Measurements from ENCODE around the gene TTC39B.
"Not testable (repeated sequence)": the region's sequence is repeated elsewhere in the genome, so short reads cannot be mapped to it uniquely, and the experiment has no call there.

Gene TTC39B

GRCh38 chr9:15306757-15307522, at the start of gene TTC39B:
TSS of gene TTC39B (minus strand) at chr9:15307216. CDS start at chr9:15307125, 91 bp downstream.
- peak; percentile 92 to 98 for DNase-seq

- no peak for DNase-seq
Observed at GRCh38 chr9:15355669-15356068, 48.7 kb upstream of the TTC39B start.

- DNase-seq, result no peak
Observed at GRCh38 chr9:15354713-15355112, 47.7 kb upstream of the TTC39B start.

- DNase-seq, result no peak
Observed at GRCh38 chr9:15353892-15354291, 46.9 kb upstream of the TTC39B start.

- DNase-seq, result no peak
Observed at GRCh38 chr9:15352306-15352705, 45.3 kb upstream of the TTC39B start.

- no peak for DNase-seq
Observed at GRCh38 chr9:15349892-15350761, 43.1 kb upstream of the TTC39B start.

GRCh38 chr9:15346837-15347236, 39.8 kb upstream of the TTC39B start:
- no peak for DNase-seq

GRCh38 chr9:15344191-15344590, 37.2 kb upstream of the TTC39B start:
- DNase-seq, result no peak

GRCh38 chr9:15333376-15333881, 26.4 kb upstream of the TTC39B start:
- DNase-seq, result no peak

GRCh38 chr9:15332939-15333338, 25.9 kb upstream of the TTC39B start:
- DNase-seq, result no peak

GRCh38 chr9:15329539-15330109, 22.6 kb upstream of the TTC39B start:
- no peak for DNase-seq

GRCh38 chr9:15328946-15329345, 21.9 kb upstream of the TTC39B start:
- no peak for DNase-seq

GRCh38 chr9:15322695-15323094, 15.7 kb upstream of the TTC39B start:
- DNase-seq, result not testable (repeated sequence)

- not testable (repeated sequence) for DNase-seq
Observed at GRCh38 chr9:15319661-15320060, 12.6 kb upstream of the TTC39B start.

- no peak for DNase-seq
Observed at GRCh38 chr9:15317836-15318235, 10.8 kb upstream of the TTC39B start.

- no peak for DNase-seq
Observed at GRCh38 chr9:15311607-15312006, 4.6 kb upstream of the TTC39B start.

GRCh38 chr9:15310107-15310850, 3.3 kb upstream of the TTC39B start:
- DNase-seq, result no peak

GRCh38 chr9:15308511-15308910, 1.5 kb upstream of the TTC39B start:
- no peak for DNase-seq

- no peak for DNase-seq
Observed at GRCh38 chr9:15307523-15307841, 466 bp upstream of the TTC39B start.

GRCh38 chr9:15306068-15306756, 804 bp downstream of the TTC39B start:
- DNase-seq, result peak; percentile 86 to 96

GRCh38 chr9:15305470-15305869, 1.5 kb downstream of the TTC39B start:
- DNase-seq, result no peak

GRCh38 chr9:15304632-15305031, 2.4 kb downstream of the TTC39B start:
- DNase-seq, result no peak
